NCI-H2029 treated with DMSO at 0.1 percent for 48 hours (cell line): Measurements from ENCODE around the gene CREB3L2.

Experiments
- DNase-seq: peaks from one replicate; lab custom pipeline; 2025; lab: John Stamatoyannopoulos, UW

Gene CREB3L2

GRCh38 chr7:137873524-137873923 is 128.4 kb downstream of the CREB3L2 start:
- DNase-seq, result no peak

GRCh38 chr7:137871170-137871915 is 130.5 kb downstream of the CREB3L2 start:
- DNase-seq, result no peak

- DNase-seq, result no peak
These were observed 131.2 kb downstream of the CREB3L2 start for GRCh38 chr7:137870684-137871083.

GRCh38 chr7:137870078-137870477 is 131.8 kb downstream of the CREB3L2 start:
- no peak for DNase-seq

GRCh38 chr7:137869260-137869659 is 132.6 kb downstream of the CREB3L2 start:
- DNase-seq, result no peak

GRCh38 chr7:137867289-137867688 is 134.6 kb downstream of the CREB3L2 start:
- no peak for DNase-seq

- DNase-seq, result no peak
These were observed 136.1 kb downstream of the CREB3L2 start for GRCh38 chr7:137865764-137866163.

- DNase-seq, result no peak
These were observed 138.9 kb downstream of the CREB3L2 start for GRCh38 chr7:137862964-137863363.

- no peak for DNase-seq
These were observed 139.5 kb downstream of the CREB3L2 start for GRCh38 chr7:137862358-137862757.

- DNase-seq, result no peak
These were observed 141.3 kb downstream of the CREB3L2 start for GRCh38 chr7:137860542-137860941.

- no peak for DNase-seq
These were observed 148.8 kb downstream of the CREB3L2 start for GRCh38 chr7:137853053-137853452.

- DNase-seq, result no peak
These were observed 149.8 kb downstream of the CREB3L2 start for GRCh38 chr7:137852108-137852507.

GRCh38 chr7:137850972-137851945 is 150.6 kb downstream of the CREB3L2 start:
- DNase-seq, result no peak

GRCh38 chr7:137850571-137850970 is 151.3 kb downstream of the CREB3L2 start:
- no peak for DNase-seq

- DNase-seq, result no peak
These were observed 153.8 kb downstream of the CREB3L2 start for GRCh38 chr7:137848095-137848494.

- no peak for DNase-seq
These were observed 154.3 kb downstream of the CREB3L2 start for GRCh38 chr7:137847568-137848050.

- no peak for DNase-seq
These were observed 154.9 kb downstream of the CREB3L2 start, which contains the start of gene DGKI for GRCh38 chr7:137846827-137847567. TSS of gene DGKI (minus strand) at chr7:137846974.

- no peak for DNase-seq
These were observed 155.4 kb downstream of the CREB3L2 start for GRCh38 chr7:137846549-137846826.

- no peak for DNase-seq
These were observed 157.0 kb downstream of the CREB3L2 start for GRCh38 chr7:137844677-137845425.

- no peak for DNase-seq
These were observed 161.7 kb downstream of the CREB3L2 start for GRCh38 chr7:137839903-137840779.
